Breast epithelium (tissue), 4 donors: ENCODE data around the gene SEC16A. TPM values are rescaled to one million over a fixed set of nuclear protein-coding genes. Genes with fewer than 3 reads are reported as not detected.

Source experiments
- DNase-seq, 2 donors: peaks; one replicate each; pipeline ENCODE4 v3.0.0-alpha.2; 2019; ENCODE audit warnings: low spot score in 2 of 2
- H3K27ac ChIP-seq, 2 donors: fragments of 200-600 bp; sonication (generic) in 1 of 2; one replicate each; pipeline ENCODE4 v1.5.1; 2016 to 2019; ENCODE audit warnings: mild to moderate bottlenecking in 1 of 2
- H3K27me3 ChIP-seq, 2 donors: fragments of 200-600 bp; sonication (generic) in 1 of 2; one replicate each; pipeline versions ENCODE4 v1.5.1 to v1.6.0; 2017 to 2019; ENCODE audit warnings: control low read depth in 1 of 2, mild to moderate bottlenecking in 1 of 2
- H3K36me3 ChIP-seq: fragments of 200-600 bp; one replicate; pipeline ENCODE4 v1.5.1; 2019
- H3K4me1 ChIP-seq, 2 donors: fragments of 200-600 bp; sonication (generic); one replicate each; pipeline ENCODE4 v1.5.1; 2016 to 2019; ENCODE audit warnings: control low read depth in 1 of 2
- H3K4me3 ChIP-seq, 3 donors: fragments of 200-600 bp; sonication (generic); 1 replicate in 2 of 3; 2 replicates in 1 of 3; pipeline ENCODE4 v1.5.1; 2016 to 2019; ENCODE audit warnings: mild to moderate bottlenecking in 3 of 3, moderate library complexity in 2 of 3
- H3K9me3 ChIP-seq, 2 donors: fragments of 200-600 bp; sonication (generic) in 1 of 2; one replicate each; pipeline ENCODE4 v1.5.1; 2016 to 2019; ENCODE audit warnings: control low read depth in 1 of 2
- POLR2A ChIP-seq: fragments of 450-650 bp; IDR thresholded peaks from one replicate; pipeline ENCODE4 v1.6.1; 2016; ENCODE audit warnings: antibody characterized with exemption, mild to moderate bottlenecking, moderate library complexity
- POLR2AphosphoS5 ChIP-seq, 3 donors: sonication (generic); formaldehyde crosslinking; IDR thresholded peaks; one replicate each; pipeline ENCODE4 v1.6.1; 2017; ENCODE audit warnings: antibody characterized with exemption in 3 of 3
- intact Hi-C: fragments of 100-400 bp; cut with DNase I; formaldehyde crosslinking; loops from one replicate; pipeline ENCODE4 v1.15.1; 2023; ENCODE audit warnings: low total_unique reads
- total RNA-seq, 3 donors: library from RNA; depleted of rRNA; stranded (reverse); fragments of >200 nt; gene quantifications; one replicate each; pipeline ENCODE4 v1.1.0, GENCODE V29; 2016
- TF ChIP-seq, protein P1 (sequence below), 3 donors: fragments of 450-650 bp; IDR thresholded peaks; one replicate each; pipeline ENCODE4 v1.5.1; 2016 to 2017; ENCODE audit warnings: antibody characterized with exemption in 3 of 3, mild to moderate bottlenecking in 3 of 3, moderate library complexity in 3 of 3

Gene SEC16A
- total RNA-seq, 3 donors from 2014 or later, result 41.9 to 55.1 (median 42.9) TPM

DNA sequence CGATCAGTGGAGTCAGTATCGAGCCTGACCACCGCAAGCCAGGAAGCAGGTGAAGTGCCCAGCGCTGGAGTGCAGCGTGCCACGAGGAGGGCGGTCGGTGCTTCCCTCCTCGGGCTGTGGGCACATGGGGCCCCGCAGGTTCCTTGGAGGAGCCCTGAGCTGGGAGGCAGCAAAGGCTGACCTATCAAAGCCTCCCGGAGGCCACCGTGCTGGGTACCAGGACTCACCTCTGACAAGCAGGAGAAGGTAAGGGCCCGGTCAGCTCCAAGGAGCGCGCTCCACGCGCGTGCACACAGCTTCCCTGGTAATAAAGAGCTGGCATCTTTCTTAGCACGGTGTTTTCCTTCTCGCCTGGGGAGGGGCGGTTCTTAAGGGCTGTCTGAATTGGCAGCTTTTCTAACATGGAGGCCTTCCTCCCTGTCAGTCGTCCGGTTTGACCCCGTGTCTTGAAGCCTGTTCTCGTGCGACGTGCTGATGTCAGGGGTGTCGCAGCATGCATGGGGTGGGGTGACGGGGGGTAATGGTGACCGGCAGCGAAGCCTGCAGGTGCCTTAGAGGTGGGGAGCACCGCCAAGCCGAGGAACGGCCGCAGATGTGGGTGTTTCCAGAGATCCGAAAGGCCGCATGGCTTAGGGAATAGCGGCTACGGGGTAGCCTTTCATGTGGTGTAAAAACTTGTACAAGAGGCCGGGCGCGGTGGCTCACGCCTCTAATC, 59.3 kb downstream of the SEC16A start:
- DNase-seq, result no peak
- Histone ChIP-seq H3K9me3 (no peaks in the 10 kb centered on the region), H3K27me3 (no peaks in the 10 kb centered on the region), H3K4me1 (no peaks in the 10 kb centered on the region), H3K36me3 (peaks cover 15% of the 10 kb centered on the region), H3K4me3 (no peak overlapping the region), H3K27ac (no peak overlapping the region)
- TF ChIP-seq, protein P1, sequence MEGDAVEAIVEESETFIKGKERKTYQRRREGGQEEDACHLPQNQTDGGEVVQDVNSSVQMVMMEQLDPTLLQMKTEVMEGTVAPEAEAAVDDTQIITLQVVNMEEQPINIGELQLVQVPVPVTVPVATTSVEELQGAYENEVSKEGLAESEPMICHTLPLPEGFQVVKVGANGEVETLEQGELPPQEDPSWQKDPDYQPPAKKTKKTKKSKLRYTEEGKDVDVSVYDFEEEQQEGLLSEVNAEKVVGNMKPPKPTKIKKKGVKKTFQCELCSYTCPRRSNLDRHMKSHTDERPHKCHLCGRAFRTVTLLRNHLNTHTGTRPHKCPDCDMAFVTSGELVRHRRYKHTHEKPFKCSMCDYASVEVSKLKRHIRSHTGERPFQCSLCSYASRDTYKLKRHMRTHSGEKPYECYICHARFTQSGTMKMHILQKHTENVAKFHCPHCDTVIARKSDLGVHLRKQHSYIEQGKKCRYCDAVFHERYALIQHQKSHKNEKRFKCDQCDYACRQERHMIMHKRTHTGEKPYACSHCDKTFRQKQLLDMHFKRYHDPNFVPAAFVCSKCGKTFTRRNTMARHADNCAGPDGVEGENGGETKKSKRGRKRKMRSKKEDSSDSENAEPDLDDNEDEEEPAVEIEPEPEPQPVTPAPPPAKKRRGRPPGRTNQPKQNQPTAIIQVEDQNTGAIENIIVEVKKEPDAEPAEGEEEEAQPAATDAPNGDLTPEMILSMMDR (IDR thresholded peaks at IDR 0.05), result no peak
- TF ChIP-seq POLR2A, result no peak
- TF ChIP-seq POLR2AphosphoS5 (IDR thresholded peaks at IDR 0.05), result no peak
- intact Hi-C loops, result no loop called here

- TF ChIP-seq, protein P1 (IDR thresholded peaks at IDR 0.05), result no peak
- TF ChIP-seq POLR2AphosphoS5 (IDR thresholded peaks at IDR 0.05) (no peak), POLR2A (no peak)
Observed at GRCh38 chr9:136422876-136423275, 60.0 kb downstream of the SEC16A start.

DNA sequence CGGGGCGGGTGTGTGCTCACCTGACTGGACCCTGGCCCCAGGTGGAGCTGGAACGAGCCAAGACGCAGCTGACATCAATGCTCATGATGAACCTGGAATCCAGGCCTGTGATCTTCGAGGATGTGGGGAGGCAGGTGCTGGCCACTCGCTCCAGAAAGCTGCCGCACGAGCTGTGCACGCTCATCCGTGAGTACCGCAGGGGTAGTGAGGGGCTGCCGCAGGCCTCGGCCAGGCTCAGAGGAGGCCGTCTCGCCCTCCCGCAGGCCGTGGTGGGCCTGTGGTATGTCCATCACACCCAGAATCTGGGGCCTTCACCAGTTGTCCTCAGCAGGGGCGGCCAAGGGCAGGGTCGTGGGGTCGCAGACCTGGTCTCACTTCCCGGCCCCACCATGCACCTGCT, 61.0 kb downstream of the SEC16A start:
- Histone ChIP-seq H3K4me3 (no peak overlapping the region), H3K36me3 (peaks cover 20% of the 10 kb centered on the region), H3K4me1 (no peaks in the 10 kb centered on the region), H3K27me3 (no peaks in the 10 kb centered on the region), H3K27ac (no peak overlapping the region), H3K9me3 (no peaks in the 10 kb centered on the region)
- intact Hi-C loops, result no loop called here
- TF ChIP-seq, protein P1 (IDR thresholded peaks at IDR 0.05), result no peak
- TF ChIP-seq POLR2AphosphoS5 (IDR thresholded peaks at IDR 0.05) (no peak), POLR2A (no peak)
- no peak for DNase-seq

More at GRCh38 chr9:136422876-136423275, 60.0 kb downstream of the SEC16A start:
- intact Hi-C loops, result no loop called here
- no peak for DNase-seq
- H3K27ac ChIP-seq, result no peak overlapping the region
- no peaks in the 10 kb centered on the region for H3K4me1 ChIP-seq
- no peaks in the 10 kb centered on the region for H3K9me3 ChIP-seq
- no peak overlapping the region for H3K4me3 ChIP-seq
- H3K36me3 ChIP-seq, result peaks cover 17% of the 10 kb centered on the region
- H3K27me3 ChIP-seq, result no peaks in the 10 kb centered on the region

DNA sequence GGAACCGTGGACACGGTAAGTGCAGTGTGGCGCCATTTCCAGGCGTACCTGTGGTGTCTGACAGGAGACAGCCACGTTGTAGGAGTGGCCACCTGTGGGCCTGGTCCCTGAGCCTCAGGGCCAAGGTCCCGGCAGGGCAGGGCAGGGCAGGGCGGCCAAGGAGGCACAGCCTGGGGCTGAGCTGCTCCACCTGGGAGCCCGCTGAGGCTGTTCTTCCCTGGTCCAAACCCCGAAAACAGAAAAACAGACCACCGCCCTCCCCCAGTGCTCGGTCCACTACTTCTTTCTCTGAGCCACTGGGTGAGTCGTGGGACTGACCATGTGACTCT, 63.8 kb downstream of the SEC16A start:
- Histone ChIP-seq H3K9me3 (no peaks in the 10 kb centered on the region), H3K27ac (no peak overlapping the region), H3K4me3 (no peak overlapping the region), H3K27me3 (no peaks in the 10 kb centered on the region), H3K4me1 (no peaks in the 10 kb centered on the region), H3K36me3 (peaks cover 21% of the 10 kb centered on the region)
- intact Hi-C loops, result no loop called here
- DNase-seq, result no peak
- no peak for TF ChIP-seq POLR2A

GRCh38 chr9:136418182-136419091, 64.4 kb downstream of the SEC16A start:
- no peak for DNase-seq
- no peaks in the 10 kb centered on the region for H3K4me1 ChIP-seq
- intact Hi-C loops, result no loop called here

More at GRCh38 chr9:136418182-136419091, 64.4 kb downstream of the SEC16A start:
- peaks cover 21% of the 10 kb centered on the region for H3K36me3 ChIP-seq
- H3K9me3 ChIP-seq, result no peaks in the 10 kb centered on the region
- H3K4me3 ChIP-seq, result no peak overlapping the region
- no peaks in the 10 kb centered on the region for H3K27me3 ChIP-seq
- no peak overlapping the region for H3K27ac ChIP-seq
- TF ChIP-seq POLR2A (no peak), POLR2AphosphoS5 (IDR thresholded peaks at IDR 0.05) (no peak)
- TF ChIP-seq, protein P1 (IDR thresholded peaks at IDR 0.05), result no peak
